Osteoblast (primary cell): ENCODE results near the gene TPRG1. TPM values are rescaled to one million over a fixed set of nuclear protein-coding genes. Genes with fewer than 3 reads are reported as not detected.

ENCODE experiments used
- DNase-seq: peaks from one replicate; pipeline ENCODE4 v3.0.0; 2011; ENCODE audit warnings: low spot score, mixed read lengths; ENCODE audit not compliant: insufficient read length; ENCODE audit errors: missing footprints
- H2AFZ ChIP-seq: 2 replicates; pipeline ENCODE4 v1.6.0; 2011; ENCODE audit warnings: mild to moderate bottlenecking, low read length
- H3K27ac ChIP-seq: 2 replicates; pipeline ENCODE4 v1.5.1; 2011; ENCODE audit warnings: mild to moderate bottlenecking, low read depth, low read length, moderate library complexity
- H3K27me3 ChIP-seq: 2 replicates; pipeline ENCODE4 v1.6.0; 2012; ENCODE audit warnings: mild to moderate bottlenecking, control low read depth, inconsistent platforms, low read length, moderate library complexity; ENCODE audit not compliant: insufficient read depth
- H3K36me3 ChIP-seq: 2 replicates; pipeline ENCODE4 v1.5.1; 2011; ENCODE audit warnings: mild to moderate bottlenecking, low read length, control low read depth, moderate library complexity; ENCODE audit not compliant: insufficient read depth
- H3K4me1 ChIP-seq: 2 replicates; pipeline ENCODE4 v1.5.1; 2011; ENCODE audit warnings: mild to moderate bottlenecking, low read length, control low read depth, moderate library complexity; ENCODE audit not compliant: insufficient read depth
- H3K4me2 ChIP-seq: 2 replicates; pipeline ENCODE4 v1.6.0; 2011; ENCODE audit warnings: mild to moderate bottlenecking, low read length; ENCODE audit not compliant: insufficient read depth
- H3K4me3 ChIP-seq: fragments of 200-600 bp; sonication (generic); 3 replicates; pipeline ENCODE4 v1.5.1; 2012; ENCODE audit warnings: mild to moderate bottlenecking, low read length, inconsistent platforms; ENCODE audit not compliant: insufficient read depth
- H3K79me2 ChIP-seq: 2 replicates; pipeline ENCODE4 v1.6.0; 2012; ENCODE audit warnings: mild to moderate bottlenecking, low read length, control low read depth, inconsistent platforms; ENCODE audit not compliant: insufficient read depth
- H3K9me3 ChIP-seq: 2 replicates; pipeline ENCODE4 v1.5.1; 2011; ENCODE audit warnings: low read depth, low read length, control low read depth
- H4K20me1 ChIP-seq: 2 replicates; pipeline ENCODE4 v1.6.0; 2012; ENCODE audit warnings: mild to moderate bottlenecking, low read length, control low read depth; ENCODE audit not compliant: insufficient read depth
- total RNA-seq: library from RNA; depleted of rRNA; stranded (reverse); fragments of >200 nt; gene quantifications from 2 replicates; pipeline ENCODE4 v1.2.3, GENCODE V29; 2012
- TF ChIP-seq, protein P1 (sequence below): IDR thresholded peaks from 2 replicates; pipeline ENCODE4 v1.5.1; 2011; ENCODE audit warnings: mild to moderate bottlenecking, low read depth, low read length, moderate library complexity; ENCODE audit errors: extremely low read depth

Gene TPRG1
- total RNA-seq, 1 donor = 6.5 TPM

DNA sequence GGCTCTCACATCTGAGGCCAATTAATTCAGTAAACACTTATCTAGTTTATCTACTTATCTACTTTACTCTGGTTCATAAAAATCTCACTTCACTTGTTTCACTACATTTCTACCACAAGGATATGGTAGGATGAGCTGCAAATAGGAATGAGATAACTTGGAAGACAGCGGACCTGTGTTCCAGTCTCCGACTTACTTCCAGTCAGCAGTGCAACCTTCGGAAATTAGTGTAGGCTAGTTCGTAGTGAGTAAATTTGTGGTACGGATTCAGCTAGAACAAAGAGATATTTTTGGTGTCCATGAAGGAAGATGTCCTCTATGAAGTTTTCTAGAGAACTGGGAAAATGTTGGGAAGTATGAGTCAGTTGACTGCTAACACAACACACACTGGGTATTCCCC lies 66.3 kb downstream of the TPRG1 start:
- H3K79me2 ChIP-seq = no peaks in the 10 kb centered on the region
- TF ChIP-seq, protein P1, sequence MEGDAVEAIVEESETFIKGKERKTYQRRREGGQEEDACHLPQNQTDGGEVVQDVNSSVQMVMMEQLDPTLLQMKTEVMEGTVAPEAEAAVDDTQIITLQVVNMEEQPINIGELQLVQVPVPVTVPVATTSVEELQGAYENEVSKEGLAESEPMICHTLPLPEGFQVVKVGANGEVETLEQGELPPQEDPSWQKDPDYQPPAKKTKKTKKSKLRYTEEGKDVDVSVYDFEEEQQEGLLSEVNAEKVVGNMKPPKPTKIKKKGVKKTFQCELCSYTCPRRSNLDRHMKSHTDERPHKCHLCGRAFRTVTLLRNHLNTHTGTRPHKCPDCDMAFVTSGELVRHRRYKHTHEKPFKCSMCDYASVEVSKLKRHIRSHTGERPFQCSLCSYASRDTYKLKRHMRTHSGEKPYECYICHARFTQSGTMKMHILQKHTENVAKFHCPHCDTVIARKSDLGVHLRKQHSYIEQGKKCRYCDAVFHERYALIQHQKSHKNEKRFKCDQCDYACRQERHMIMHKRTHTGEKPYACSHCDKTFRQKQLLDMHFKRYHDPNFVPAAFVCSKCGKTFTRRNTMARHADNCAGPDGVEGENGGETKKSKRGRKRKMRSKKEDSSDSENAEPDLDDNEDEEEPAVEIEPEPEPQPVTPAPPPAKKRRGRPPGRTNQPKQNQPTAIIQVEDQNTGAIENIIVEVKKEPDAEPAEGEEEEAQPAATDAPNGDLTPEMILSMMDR = no peak
- H3K27me3 ChIP-seq = no peaks in the 10 kb centered on the region
- no peaks in the 10 kb centered on the region for H4K20me1 ChIP-seq
- no peaks in the 10 kb centered on the region for H3K4me1 ChIP-seq
- H3K27ac ChIP-seq = no peak overlapping the region
- no peak overlapping the region for H2AFZ ChIP-seq
- H3K4me3 ChIP-seq = no peak overlapping the region
- DNase-seq = no peak
- H3K36me3 ChIP-seq = no peaks in the 10 kb centered on the region
- H3K9me3 ChIP-seq = no peaks in the 10 kb centered on the region
- no peak overlapping the region for H3K4me2 ChIP-seq

- no peak overlapping the region for H3K4me3 ChIP-seq
- H3K27ac ChIP-seq = no peak overlapping the region
- no peak overlapping the region for H3K4me2 ChIP-seq
- no peak overlapping the region for H2AFZ ChIP-seq
- no peaks in the 10 kb centered on the region for H3K36me3 ChIP-seq
- no peak for DNase-seq
- no peaks in the 10 kb centered on the region for H3K4me1 ChIP-seq
- TF ChIP-seq, protein P1 = no peak
- no peaks in the 10 kb centered on the region for H3K27me3 ChIP-seq
- H4K20me1 ChIP-seq = no peaks in the 10 kb centered on the region
- H3K9me3 ChIP-seq = no peaks in the 10 kb centered on the region
- no peaks in the 10 kb centered on the region for H3K79me2 ChIP-seq
Observed at GRCh38 chr3:189239616-189240015, 67.8 kb downstream of the TPRG1 start.

DNA sequence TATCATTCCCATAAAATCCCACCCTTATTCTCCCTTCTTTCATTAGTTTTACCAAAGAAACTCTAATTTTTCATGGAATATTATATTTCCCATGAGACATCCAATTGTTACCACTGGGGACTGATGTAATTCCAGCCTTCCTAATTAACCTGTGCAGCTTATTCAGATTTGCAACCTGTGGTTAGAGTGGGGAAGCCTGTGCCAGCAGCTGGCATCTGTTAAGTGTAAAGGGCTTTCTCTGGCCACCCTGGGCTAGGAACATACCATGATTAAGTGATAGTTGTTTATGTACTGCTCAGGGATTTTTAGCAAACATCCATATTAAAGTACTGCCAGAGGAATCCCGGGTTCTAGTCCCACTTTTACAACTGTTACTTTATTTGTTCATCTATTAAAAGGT lies 78.2 kb downstream of the TPRG1 start:
- Histone ChIP-seq H3K27me3 (no peaks in the 10 kb centered on the region), H3K79me2 (no peaks in the 10 kb centered on the region), H2AFZ (no peak overlapping the region), H3K9me3 (no peaks in the 10 kb centered on the region), H3K4me1 (no peaks in the 10 kb centered on the region), H4K20me1 (no peaks in the 10 kb centered on the region), H3K36me3 (no peaks in the 10 kb centered on the region), H3K27ac (no peak overlapping the region), H3K4me2 (no peak overlapping the region), H3K4me3 (no peak overlapping the region)
- TF ChIP-seq, protein P1 = no peak
- no peak for DNase-seq

DNA sequence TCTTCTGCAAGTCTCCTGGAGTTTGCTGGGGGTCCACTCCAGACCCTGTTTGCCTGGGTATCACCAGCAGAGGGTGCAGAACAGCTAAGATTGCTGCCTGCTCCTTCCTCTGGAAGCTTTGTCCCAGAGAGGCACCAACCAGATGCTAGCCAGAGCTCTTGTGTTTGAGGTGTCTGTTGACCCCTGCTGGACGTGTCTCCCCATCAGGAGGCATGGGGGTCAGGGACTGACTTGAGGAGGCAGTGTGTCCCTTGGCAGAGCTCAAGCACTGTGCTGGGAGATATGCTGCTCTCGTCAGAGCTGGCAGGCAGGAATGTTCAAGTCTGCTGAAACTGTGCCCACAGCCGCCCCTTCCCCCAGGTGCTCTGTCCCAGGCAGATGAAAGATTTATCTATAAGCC lies 86.5 kb downstream of the TPRG1 start:
- no peak overlapping the region for H3K4me2 ChIP-seq
- no peaks in the 10 kb centered on the region for H3K79me2 ChIP-seq
- no peaks in the 10 kb centered on the region for H3K9me3 ChIP-seq
- no peaks in the 10 kb centered on the region for H3K36me3 ChIP-seq
- H3K4me1 ChIP-seq = no peaks in the 10 kb centered on the region
- no peak overlapping the region for H3K27ac ChIP-seq
- H3K27me3 ChIP-seq = no peaks in the 10 kb centered on the region
- TF ChIP-seq, protein P1 = no peak
- H2AFZ ChIP-seq = no peak overlapping the region
- no peaks in the 10 kb centered on the region for H4K20me1 ChIP-seq
- H3K4me3 ChIP-seq = no peak overlapping the region
- DNase-seq = no peak
